ENCODE measurements around the gene HOXB7. TPM values are rescaled to one million over a fixed set of nuclear protein-coding genes. Genes with fewer than 3 reads are reported as not detected.

Gene HOXB7
- total RNA-seq, 2 donors from 2014 or later: 26.6 to 30.2 TPM

- DNase-seq (peak in 1 of 2 donors; percentile 58), ATAC-seq (peak; percentile 34)
- intact Hi-C loops (cut with DNase I, micrococcal nuclease): loop anchor here in 1 of 2 donors (5.0 kb wide), 1 partner anchor 85 kb away; no protein-coding TSS in a partner anchor
Observed at GRCh38 chr17:48577330-48577945, 33.4 kb downstream of the HOXB7 start.

- no peak for DNase-seq
- intact Hi-C loops (cut with DNase I, micrococcal nuclease): loop anchor here in 1 of 2 donors (5.0 kb wide), 1 partner anchor 84 kb away; no protein-coding TSS in a partner anchor
Observed at GRCh38 chr17:48576479-48577309, 34.1 kb downstream of the HOXB7 start.

DNA sequence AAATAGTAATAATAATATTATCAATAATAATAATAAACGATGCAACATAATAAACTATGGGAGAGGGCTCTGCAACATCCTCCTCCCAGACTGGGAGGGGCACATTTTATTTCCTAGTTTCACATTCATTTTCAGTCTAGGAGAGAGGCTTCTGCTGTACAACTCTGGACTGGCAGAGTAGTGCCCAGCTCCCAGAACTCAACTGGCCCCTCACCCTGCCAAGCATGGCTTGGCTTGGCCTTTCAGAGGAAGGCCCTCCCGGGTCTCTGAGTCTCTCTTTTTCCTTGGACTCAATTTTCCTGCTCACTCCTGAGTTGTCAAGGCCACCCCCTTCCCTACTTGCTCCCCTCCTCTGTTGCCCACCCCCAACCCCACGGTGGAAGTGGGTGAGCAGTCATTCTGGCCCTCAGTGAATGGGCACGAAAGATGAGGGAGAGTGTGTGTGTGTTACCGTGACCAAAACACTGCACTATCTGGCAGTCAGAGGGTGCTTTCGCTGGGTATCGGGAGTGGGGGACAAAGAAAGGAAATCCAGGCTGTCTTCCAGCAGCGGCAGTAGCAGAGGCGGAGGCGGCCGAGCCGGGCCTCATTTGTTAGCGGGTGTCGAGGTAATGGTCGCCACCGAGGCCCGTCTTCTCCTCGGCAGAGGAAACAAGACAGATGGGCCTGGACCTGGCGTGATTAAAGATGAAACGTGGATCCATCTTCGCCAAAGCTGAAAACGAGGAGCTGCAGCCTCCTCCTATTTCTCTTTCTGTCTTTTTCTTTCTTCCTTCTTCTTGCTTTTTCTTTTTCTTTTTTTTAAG is 34.9 kb downstream of the HOXB7 start:
- intact Hi-C loops (cut with DNase I, micrococcal nuclease): loop anchor here in 1 of 2 donors (5.0 kb wide), 1 partner anchor 84 kb away; no protein-coding TSS in a partner anchor
- ATAC-seq (no peak), DNase-seq (no peak)

More at GRCh38 chr17:48576479-48577309, 34.1 kb downstream of the HOXB7 start:
- ATAC-seq: no peak

- intact Hi-C loops (cut with DNase I, micrococcal nuclease): loop anchor here in 1 of 2 donors (5.0 kb wide), 1 partner anchor 83 kb away; no protein-coding TSS in a partner anchor
- no peak for DNase-seq
- no peak for ATAC-seq
Observed at GRCh38 chr17:48575066-48575582, 35.7 kb downstream of the HOXB7 start.

DNA sequence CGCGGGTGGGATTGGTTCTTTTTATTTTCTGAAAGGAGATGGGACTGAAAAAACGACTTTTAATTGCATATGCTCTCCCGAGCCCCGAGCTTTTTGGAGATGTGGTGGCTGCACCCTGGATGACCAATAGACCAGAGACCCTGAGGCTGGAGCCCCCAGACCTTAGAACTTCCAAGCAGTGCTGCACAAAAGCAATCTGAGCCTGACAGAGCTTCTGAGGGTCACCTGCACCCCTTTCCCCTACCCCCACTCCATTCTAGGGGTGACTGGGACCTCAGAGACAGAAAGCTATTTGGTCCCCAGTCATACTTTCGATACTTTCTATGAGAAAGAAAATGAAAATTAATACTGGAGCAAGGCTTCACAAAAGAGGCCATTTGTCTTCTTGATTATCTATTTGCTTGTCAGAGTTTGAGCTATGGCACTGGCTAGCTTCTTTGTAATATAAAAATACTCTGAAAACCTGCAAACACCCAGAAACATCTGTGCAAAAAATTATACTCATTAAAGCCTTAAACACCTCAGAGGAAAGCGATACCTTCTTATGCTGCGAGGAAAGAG is 36.2 kb downstream of the HOXB7 start:
- intact Hi-C loops (cut with DNase I, micrococcal nuclease): loop anchor here in 1 of 2 donors (5.0 kb wide), 1 partner anchor 82 kb away; no protein-coding TSS in a partner anchor
- no peak for ATAC-seq
- no peak for DNase-seq

GRCh38 chr17:48571826-48572417 is 38.9 kb downstream of the HOXB7 start:
- no peak for ATAC-seq
- no peak for DNase-seq
- intact Hi-C loops (cut with DNase I, micrococcal nuclease): no loop called here

DNA sequence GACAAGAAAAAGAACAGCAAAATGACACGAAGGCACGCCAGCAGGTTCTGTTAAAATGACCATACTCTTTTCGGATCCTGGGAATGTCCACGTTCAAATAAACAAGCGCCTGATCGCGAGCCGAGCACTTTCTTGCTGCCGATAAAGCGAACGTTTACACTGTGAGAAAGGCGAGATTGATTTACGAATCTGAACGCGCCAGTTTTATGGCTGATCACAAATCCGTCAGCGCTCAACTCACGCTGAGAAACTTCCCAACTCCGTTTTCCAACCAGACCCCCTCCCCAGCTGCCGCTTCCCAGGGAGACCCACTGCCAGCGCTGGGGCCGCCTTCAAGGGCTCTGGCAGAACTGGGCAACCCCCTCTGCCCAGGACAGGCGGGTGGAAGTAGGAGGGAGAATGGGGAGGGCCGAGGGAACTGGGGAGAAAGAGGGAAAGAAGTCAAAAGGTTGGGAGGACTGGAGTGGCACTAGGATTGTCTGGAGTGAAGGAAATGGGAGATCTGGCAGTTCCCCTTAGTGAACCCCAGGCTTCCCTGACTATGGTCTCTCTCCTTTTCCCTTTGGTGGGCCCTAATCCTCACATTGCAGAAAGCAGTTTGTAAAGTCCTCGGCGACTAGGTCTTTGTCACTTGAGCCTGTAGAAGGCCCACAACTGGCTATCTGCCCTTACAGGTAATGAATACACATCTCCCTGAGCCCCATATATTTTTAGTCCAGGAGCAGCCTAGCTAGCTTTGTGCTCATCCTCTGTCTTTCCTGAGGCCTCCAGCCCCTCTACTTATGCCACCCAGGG is 39.6 kb downstream of the HOXB7 start:
- intact Hi-C loops (cut with DNase I, micrococcal nuclease): no loop called here
- DNase-seq: no peak
- no peak for ATAC-seq

DNA sequence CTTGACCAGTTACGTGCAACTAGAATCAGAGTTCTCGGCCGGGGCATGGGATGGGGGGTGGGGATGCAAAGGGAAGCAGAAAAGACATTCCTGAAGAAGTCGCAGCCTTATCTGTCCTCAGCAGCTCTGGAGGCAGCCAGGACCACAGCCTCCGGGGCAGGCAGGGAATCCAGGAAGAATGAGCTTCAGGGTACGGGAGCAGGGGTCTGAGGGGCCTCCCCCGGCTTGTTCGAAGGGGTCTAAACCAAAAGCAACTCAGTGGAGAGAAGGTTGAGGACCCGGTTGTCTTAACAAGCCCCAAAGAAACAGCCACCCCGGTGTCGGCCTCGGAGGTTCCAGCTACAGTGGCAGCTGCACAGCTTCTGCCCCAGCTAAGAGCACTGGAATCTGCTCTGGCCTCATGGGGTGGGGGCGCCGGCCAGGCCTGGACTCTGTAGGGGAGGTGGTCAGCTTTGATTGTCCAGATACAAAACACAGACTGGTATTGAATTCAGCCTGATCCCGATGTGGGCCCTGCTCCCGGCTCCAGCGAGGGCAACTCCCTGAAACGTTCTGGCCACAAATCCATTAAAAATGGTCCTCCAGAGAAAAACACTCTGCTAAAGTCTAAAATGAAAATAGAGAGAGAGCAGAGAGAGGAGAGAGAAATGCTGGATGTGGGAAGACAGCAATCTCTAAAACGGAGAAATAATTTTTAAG is 40.3 kb downstream of the HOXB7 start:
- ATAC-seq (no peak), DNase-seq (peak; percentile 9 to 23)
- intact Hi-C loops (cut with DNase I, micrococcal nuclease): no loop called here

DNA sequence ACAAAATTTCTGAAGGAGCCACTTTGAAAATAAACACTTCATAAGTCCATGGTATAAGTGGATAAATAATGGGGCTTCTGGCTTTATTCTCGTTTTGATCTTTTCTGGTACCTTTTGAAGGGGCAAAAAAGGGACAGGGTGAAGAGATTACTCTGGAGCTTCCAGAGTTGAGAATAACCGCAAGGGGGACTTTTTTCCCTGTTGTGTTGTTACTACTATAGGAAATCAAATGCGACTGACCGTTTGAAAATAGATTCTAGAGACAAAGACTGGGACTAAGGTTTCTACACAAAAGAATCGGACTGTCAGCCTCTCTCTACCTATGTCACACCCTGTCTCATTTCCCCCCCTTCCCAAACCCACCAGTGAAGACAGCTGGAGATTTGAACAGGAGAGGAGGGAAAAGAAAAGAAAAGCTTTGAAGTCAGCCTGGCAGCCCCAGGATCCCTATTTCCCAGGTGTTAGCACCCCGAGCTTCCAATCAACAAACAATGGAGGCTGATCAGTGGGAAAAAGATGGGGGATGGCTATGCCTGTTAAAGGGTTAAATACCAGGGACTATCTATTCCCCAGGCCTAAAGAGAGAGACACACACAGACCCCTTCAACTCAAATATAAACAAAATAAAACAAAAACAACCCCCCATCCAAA is 41.0 kb downstream of the HOXB7 start:
- DNase-seq: no peak
- no peak for ATAC-seq
- intact Hi-C loops (cut with DNase I, micrococcal nuclease): no loop called here

GRCh38 chr17:48569240-48569582 is 41.6 kb downstream of the HOXB7 start:
- DNase-seq: no peak
- intact Hi-C loops (cut with DNase I, micrococcal nuclease): no loop called here
- ATAC-seq: no peak

DNA sequence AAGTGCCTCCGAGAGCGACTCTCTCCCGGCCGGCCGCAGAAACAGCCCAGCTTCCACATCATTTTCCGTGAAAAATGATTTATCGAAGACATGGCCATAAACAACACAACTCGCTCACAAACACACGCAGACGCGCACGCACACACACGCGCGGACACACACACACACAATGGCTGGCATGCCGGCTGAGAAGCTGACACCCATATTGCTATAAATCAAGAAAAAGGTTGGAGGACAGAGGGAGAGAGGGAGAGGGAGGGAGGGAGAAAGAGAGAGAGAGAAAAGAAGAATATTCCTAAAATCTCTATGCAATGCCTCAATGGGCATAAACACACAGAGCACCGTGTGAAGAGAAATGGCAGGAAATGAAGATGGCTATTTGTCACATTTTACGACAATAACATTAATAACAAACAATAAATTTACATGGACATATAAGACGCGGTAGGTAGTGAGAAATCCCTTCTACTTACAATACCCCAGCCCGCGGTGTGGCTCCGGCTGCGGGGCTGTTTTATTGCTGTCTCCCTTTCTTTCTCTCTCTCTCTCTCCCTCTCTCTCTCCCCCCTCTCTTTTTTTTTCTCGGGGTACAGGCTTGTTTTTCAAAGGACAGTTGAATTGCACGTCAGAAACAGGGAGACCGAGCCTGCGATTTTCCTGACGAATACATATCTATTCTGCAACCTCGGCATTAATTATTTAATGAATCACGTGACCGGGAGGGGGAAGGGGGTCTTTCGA is 42.1 kb downstream of the HOXB7 start:
- intact Hi-C loops (cut with DNase I, micrococcal nuclease): no loop called here
- DNase-seq: peak in 1 of 2 donors; percentile 13
- no peak for ATAC-seq

DNA sequence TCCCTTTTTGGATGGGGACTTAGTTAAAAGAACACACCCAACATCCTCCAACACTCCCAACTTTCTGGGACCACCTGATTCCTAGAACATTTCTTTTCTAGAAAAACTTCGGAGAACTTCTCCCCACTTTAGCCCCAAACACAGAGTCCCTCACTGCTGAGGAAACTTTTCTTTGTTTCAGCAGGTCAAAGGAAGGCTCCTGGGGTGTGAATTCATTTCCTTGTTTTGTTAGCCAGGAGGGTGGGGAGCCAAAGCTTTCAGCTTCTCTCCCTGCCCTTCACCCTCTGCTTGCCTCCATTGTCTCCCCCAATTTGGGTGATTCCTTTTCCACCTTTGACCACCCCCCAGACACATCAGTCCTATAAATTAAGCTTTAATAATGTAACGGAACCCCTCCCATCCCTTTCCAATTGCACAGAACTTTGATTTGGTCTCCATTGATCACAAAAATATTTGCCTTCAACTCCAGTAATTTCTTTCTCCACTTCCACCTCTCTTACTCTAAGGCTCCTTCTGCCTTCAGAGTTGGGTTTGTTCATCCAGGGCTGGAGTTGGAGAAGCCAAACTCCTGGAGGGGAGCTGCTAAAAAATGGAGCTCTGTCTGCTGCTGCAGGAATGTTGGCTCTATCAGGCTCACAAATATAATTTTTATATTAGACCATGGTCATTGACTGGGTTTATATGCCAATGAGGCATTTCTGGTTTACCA is 43.0 kb downstream of the HOXB7 start:
- ATAC-seq (peak; percentile 57), DNase-seq (no peak)
- intact Hi-C loops (cut with DNase I, micrococcal nuclease): no loop called here

GRCh38 chr17:48567209-48567608 is 43.6 kb downstream of the HOXB7 start:
- ATAC-seq (peak; percentile 91), DNase-seq (peak; percentile 70 to 81)
- intact Hi-C loops (cut with DNase I, micrococcal nuclease): no loop called here

- DNase-seq (no peak), ATAC-seq (no peak)
- intact Hi-C loops (cut with DNase I, micrococcal nuclease): no loop called here
Observed at GRCh38 chr17:48566717-48567116, 44.1 kb downstream of the HOXB7 start.

All from left colon (tissue), 2 donors.